D341Med (cell line): Measurements from ENCODE around the gene RUNDC1.
"Not testable (repeated sequence)": the region's sequence is repeated elsewhere in the genome, so short reads cannot be mapped to it uniquely, and the experiment has no call there.

Experiments used
- DNase-seq: peaks from one replicate; pipeline ENCODE4 v3.0.0; 2012; ENCODE audit warnings: low spot score

The RUNDC1 gene

DNA sequence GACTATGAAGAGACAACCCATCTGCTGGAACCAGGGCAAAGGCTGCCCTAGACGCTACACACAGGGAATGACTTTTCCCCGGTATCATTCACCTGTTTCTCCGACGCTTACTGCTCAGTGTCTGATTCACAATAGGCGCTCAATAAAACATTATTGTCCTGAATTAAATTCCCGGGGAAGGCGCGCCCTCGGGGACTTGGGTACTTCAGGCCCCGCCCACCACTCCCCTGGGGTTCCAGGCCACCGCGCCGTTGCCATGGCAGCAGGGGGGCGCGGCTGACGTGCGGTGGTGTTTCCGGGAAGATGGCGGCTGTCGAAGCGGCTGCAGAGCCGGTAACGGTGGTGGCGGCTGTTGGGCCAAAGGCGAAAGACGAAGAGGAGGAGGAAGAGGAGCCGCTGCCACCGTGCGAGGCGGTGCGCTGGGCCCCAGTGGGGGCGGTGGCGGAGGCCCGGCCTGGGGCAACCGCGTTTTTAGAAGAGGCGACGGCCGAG lies at the start of gene RUNDC1:
Gene RUNDC1 (plus strand): TSS at position 292 of the 492 bp plus-strand sequence. CDS start 12 bp downstream, at position 304.
- peak; percentile 100 for DNase-seq

GRCh38 chr17:42937712-42938596 lies 42.4 kb upstream of the RUNDC1 start:
- DNase-seq, result peak; percentile 87

DNA sequence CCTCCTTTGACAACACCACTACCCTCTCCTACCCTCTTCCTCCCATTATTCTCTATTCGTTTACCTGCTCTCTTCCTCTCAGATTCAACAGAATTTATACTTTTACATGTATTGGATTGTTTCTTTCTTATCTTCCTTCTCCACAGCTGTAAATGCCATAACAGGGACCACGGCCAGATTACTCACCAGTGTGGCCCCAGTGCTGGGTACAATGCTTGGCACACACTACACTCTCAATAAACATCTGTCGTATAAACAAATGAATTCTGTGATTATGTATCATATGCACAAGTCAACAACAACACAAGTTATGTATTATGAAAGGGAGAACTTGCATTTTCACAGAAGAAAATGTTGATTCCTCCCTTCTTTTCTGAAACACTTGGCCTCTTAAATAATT lies 36.2 kb upstream of the RUNDC1 start:
- no peak for DNase-seq

GRCh38 chr17:42946812-42947211 lies 33.6 kb upstream of the RUNDC1 start:
- DNase-seq, result no peak

DNA sequence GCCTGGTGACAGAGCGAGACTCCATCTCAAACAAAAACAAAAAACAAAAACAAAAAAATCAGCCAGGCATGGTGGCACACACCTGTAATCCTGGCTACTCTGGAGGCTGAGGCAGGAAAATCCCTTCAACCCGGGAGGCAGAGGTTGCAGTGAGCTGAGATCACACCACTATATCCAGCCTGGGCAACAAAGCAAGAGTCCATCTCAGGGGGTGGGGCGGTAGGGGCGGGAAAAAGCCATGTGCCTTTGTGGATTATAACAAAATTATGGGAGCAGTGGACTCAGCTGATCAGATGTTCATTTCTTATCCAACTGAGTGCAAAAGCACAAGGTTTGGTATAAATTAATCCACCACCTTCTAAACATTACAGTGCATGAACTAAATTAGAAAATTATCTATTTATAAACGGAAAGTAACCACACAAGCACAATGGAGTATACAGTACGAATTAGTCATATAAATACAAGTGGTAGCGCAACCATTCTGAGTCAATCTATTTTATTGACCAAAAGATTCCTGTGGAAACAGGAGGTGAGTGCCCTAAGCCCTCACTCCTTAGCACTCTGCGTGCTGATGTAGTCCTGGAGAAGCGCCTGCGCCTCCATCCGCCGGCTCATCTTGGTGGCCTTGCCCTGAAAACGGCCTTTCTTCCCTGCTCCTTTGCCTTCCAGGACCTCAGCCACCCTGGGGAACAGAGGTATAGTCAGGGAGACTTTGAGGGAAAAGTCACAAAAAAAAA lies 30.2 kb upstream of the RUNDC1 start:
- no peak for DNase-seq

- no peak for DNase-seq
Observed at GRCh38 chr17:42953669-42954068, 26.7 kb upstream of the RUNDC1 start.

DNA sequence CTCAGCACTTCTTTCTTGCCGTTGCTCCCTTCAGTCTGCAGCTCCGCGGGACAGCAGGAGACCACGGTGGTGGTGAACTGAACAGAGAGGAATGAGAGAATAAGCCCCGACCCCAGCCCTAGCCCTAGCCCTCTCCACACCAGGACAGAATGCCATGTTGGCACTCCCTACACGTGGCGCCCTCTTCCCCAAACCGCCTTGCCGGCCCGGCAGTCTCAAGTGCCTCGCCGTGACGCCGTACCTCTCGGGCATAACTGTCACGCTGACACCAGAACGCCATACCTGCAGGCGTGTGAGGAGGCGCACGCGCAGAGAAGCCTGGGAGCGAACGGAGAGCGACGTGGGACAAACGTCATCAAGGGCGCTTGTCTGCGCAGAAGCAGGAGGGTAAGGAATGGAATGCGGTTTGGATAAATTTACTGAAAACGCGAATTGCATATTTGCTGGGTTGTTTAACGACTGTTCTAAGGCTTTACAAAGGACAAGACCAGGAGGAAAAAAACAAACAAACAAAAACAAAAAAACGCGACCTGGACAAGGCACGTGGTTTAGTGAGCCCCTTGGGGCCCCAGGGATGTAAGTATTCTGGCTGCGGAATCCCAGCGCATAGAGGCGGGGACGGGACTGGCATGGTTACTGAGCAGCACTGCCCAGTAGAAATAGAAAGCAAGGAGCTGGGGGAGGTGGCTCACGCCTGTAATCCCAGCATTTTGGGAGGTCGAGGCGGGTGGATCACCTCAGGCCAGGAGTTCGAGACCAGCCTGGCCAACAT lies 16.0 kb upstream of the RUNDC1 start, which contains the start of gene AARSD1:
Gene AARSD1 (minus strand): TSS at position 294 of the 772 bp plus-strand sequence. CDS start 14 bp downstream, at position 280.
- peak; percentile 97 for DNase-seq

DNA sequence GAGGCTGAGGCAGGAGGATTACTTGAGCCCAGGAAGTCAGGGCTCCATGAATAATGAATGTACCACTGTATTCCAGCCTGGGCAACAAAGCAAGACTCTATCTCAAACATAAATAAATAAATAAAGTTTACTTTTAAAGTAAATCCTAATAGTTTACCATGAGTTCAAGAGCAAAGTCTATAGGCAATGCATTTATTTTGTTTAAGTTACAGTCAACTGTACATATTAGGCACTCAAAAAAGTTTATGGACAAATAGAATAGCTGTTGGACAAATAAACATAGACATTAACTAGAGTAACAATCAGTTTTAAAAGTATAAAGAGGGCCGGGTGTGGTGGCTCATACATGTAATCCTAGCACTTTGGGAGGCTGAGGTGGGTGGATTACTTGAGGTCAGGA lies 12.4 kb upstream of the RUNDC1 start:
- no peak for DNase-seq

GRCh38 chr17:42969001-42969581 lies 11.3 kb upstream of the RUNDC1 start:
- DNase-seq, result no peak

- no peak for DNase-seq
Observed at GRCh38 chr17:42971589-42971988, 8.8 kb upstream of the RUNDC1 start.

- not testable (repeated sequence) for DNase-seq
Observed at GRCh38 chr17:42973323-42973722, 7.0 kb upstream of the RUNDC1 start.

- DNase-seq, result no peak
Observed at GRCh38 chr17:42975265-42975664, 5.1 kb upstream of the RUNDC1 start.

GRCh38 chr17:42975701-42976100 lies 4.7 kb upstream of the RUNDC1 start:
- not testable (repeated sequence) for DNase-seq

DNA sequence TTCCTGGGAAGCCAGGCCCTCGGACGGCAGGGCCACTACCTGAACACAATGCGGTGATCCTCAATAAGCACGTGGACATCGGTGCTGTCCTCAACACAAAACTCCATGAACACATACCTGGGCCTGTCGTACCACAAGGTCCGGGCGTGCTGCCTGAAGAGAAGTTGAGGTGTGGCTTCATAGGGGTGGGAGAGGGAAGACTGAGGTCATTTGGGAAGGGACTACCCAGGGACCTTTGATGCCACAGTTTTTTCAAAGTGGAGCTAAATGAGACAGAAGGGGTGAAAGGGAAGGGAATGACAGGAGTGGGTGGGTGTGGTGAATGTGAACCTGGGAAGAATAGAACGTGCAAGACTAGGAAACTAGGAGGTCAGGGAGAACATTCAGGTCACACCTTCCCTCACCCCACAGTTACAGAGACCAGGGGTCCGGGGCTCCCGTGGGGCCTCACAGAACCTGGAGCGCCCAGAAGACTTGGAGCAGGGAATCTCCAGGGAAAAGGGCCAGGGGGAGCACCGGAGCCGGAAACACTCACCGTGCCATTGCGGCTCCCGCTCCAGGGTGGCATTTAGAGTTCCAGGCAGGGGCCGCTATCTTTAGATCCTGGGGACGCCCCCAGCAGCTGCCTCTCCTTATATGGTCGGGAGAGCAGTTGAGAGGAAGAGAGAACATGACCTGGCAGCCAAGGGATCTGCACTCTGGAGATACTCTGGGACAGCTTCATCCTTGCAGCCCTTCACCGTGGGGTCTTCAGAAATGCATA lies 673 bp upstream of the RUNDC1 start, which contains the start of gene PTGES3L:
Gene PTGES3L (minus strand): TSS at position 570 of the 763 bp plus-strand sequence. CDS start 27 bp downstream, at position 543.
- DNase-seq, result peak; percentile 91

DNA sequence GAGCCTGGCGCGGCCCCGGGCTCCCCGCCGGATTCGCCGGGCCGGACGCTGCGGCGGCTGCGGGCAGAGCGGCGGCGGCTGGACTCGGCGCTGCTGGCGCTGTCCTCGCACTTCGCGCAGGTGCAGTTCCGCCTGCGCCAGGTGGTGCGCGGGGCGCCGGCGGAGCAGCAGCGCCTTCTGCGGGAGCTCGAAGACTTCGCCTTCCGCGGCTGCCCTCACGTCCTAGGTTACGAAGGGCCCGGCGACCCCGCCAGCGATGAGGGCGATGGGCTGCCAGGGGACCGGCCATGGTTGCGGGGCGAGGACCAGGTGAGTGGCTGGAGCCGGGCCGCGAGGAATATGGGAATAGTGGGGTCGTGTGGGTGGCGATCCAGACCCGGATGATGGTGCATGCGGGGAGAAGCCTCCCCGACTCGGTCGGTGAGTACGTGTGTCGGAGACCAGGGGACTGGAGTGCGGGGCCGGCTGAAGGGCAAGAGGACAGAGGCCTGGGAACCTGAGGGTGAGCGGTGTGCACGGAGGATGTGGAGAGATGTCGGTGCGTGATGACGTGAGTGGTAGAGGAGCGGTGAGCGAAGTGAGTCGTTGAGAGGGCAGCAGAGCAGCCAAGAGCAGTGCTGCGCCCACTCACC lies 517 bp downstream of the RUNDC1 start:
- peak; percentile 87 for DNase-seq

GRCh38 chr17:42982266-42982665 lies 1.9 kb downstream of the RUNDC1 start:
- no peak for DNase-seq

DNA sequence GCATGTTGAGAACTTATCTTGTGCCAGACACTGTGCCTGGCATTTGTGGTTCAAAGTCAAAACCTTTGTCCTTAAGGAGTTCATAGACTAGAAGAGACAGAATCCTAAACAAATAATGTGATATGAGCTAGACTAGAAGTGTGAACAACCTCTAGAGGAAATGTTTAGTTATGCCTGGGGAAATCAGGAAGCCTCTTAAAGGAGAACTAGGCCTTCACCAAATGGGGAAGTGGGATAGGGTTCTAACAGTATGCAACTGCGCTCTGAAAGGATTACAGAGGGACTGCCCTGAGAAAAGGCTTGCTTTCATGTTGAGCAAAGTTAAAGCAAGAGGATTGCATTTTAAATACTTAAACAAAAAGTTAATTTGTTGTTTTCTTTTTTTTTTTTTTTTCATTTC lies 4.9 kb downstream of the RUNDC1 start:
- DNase-seq, result no peak

GRCh38 chr17:42989141-42989540 lies 8.8 kb downstream of the RUNDC1 start:
- no peak for DNase-seq

DNA sequence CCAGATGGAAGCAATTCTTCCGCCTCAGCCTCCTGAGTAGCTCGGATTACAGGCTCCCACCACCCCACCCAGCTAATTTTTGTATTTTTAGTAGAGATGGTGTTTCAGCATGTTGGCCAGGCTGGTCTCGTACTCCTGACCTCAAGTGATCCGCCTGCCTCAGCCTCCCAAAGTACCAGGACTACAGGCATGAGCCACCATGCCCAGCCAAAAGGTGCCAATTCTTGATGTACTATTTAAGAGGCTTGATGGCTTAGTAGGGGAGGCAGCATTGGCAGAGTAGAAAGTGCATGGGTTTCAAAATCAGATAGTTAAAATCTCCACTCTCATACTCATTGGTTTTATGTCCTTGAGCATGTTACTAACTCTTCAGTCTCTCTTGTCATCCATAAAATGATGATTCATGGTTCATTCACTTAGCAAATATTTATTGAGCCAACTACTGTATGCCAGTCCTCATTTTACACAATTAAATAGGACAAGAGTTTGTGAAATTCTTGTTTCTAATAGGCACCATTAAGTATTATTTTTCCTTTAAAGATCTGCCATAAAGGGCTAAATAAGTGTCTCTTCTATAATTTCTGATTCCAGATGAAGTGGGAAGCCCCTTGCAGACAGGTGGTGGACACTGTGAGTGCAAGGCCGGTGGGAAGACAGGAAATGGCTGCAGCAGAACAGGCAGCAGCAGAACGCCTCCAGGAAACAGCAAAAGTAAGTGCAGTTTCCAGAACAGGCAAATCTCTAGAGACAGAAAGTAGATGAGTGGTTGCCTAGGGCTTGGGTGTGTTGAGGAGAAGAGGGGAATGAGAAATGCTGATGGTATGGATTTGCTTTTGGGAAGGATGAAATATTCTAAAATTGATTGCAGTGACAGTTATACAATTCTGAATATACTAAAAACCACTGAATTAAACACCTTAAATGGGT lies 9.6 kb downstream of the RUNDC1 start:
- DNase-seq, result no peak
